Measurements from ENCODE around the gene IQSEC3. TPM values are rescaled to one million over a fixed set of nuclear protein-coding genes. Genes with fewer than 3 reads are reported as not detected.

The IQSEC3 gene
- total and polyA plus RNA-seq, 10 of the 15 experiments (the other 5 are each of a cell fraction or from before 2014, with no cell fraction given): not detected

GRCh38 chr12:157644-158043 lies 91.1 kb downstream of the IQSEC3 start:
- ChIA-PET SMC1A (ENCODE audit: uncharacterized antibody, unreplicated experiment) (no interaction called here), CTCF (no interaction called here), RAD21 (ENCODE audit: unreplicated experiment) (no interaction called here), POLR2A (no interaction called here)
- TF ChIP-seq, protein P1, sequence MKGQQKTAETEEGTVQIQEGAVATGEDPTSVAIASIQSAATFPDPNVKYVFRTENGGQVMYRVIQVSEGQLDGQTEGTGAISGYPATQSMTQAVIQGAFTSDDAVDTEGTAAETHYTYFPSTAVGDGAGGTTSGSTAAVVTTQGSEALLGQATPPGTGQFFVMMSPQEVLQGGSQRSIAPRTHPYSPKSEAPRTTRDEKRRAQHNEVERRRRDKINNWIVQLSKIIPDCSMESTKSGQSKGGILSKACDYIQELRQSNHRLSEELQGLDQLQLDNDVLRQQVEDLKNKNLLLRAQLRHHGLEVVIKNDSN (IDR thresholded peaks at IDR 0.05; ENCODE audit: borderline replicate concordance, extremely low read length, insufficient read depth, low read depth, low read length): no peak
- TF ChIP-seq ZBTB33 (IDR thresholded peaks at IDR 0.05) (no peak), HDGF (IDR thresholded peaks at IDR 0.05) (no peak), TCF3 (IDR thresholded peaks at IDR 0.05; ENCODE audit: borderline replicate concordance, insufficient read depth, low read depth, low read length) (no peak), EZH2 (IDR thresholded peaks at IDR 0.05; ENCODE audit: borderline replicate concordance, control insufficient read depth, low read depth, low read length) (no peak), CEBPB (IDR thresholded peaks at IDR 0.05; ENCODE audit: borderline replicate concordance in 1 of 2, low read depth in 2 of 2, low read length in 2 of 2) (no peak), SUZ12 (IDR thresholded peaks at IDR 0.05; ENCODE audit: unreplicated experiment) (no peak), RAD51 (IDR thresholded peaks at IDR 0.05) (no peak), ATF7 (IDR thresholded peaks at IDR 0.05; ENCODE audit: low read depth) (no peak), RCOR1 (conservative IDR thresholded peaks at IDR 0.05; ENCODE audit: low read depth, low read length) (no peak)
- TF ChIP-seq, protein P2, sequence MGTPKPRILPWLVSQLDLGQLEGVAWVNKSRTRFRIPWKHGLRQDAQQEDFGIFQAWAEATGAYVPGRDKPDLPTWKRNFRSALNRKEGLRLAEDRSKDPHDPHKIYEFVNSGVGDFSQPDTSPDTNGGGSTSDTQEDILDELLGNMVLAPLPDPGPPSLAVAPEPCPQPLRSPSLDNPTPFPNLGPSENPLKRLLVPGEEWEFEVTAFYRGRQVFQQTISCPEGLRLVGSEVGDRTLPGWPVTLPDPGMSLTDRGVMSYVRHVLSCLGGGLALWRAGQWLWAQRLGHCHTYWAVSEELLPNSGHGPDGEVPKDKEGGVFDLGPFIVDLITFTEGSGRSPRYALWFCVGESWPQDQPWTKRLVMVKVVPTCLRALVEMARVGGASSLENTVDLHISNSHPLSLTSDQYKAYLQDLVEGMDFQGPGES (IDR thresholded peaks at IDR 0.05): no peak
- no peak overlapping the region for H3K4me3 ChIP-seq
- no peak overlapping the region for H3K4me2 ChIP-seq (ENCODE audit: control insufficient read depth, insufficient read depth)
- BruUV-seq (replicated peaks): no TSS peak
- DNase-seq (ENCODE audit: low read depth, low spot score): no peak
- no peaks in the 10 kb centered on the region for H3K4me1 ChIP-seq (ENCODE audit: control insufficient read depth, insufficient read depth, low read length)
- in situ Hi-C loops (cut with MboI) (no loop called here), intact Hi-C loops (cut with micrococcal nuclease; ENCODE audit: unreplicated experiment) (no loop called here)
- no peaks in the 10 kb centered on the region for H3K79me2 ChIP-seq (ENCODE audit: control insufficient read depth, insufficient read depth, low read length)
- H3K27ac ChIP-seq (ENCODE audit: control insufficient read depth, insufficient read depth): no peak overlapping the region
- 61% methylated on average over 12 of the region's 12 CpGs for WGBS (ENCODE audit: insufficient coverage, insufficient replicate concordance, low lambda C conversion rate, missing lambda C conversion rate)
- no peaks in the 10 kb centered on the region for H3K27me3 ChIP-seq (replicated peaks in 1 of 2; ENCODE audit: control insufficient read depth in 2 of 2, insufficient read depth in 2 of 2, low read length in 1 of 2)
- no peaks in the 10 kb centered on the region for H4K20me1 ChIP-seq (ENCODE audit: control insufficient read depth, insufficient read depth)
- no peak overlapping the region for H3K9ac ChIP-seq (ENCODE audit: control insufficient read depth, insufficient read depth, low read length)
- no peak overlapping the region for H2AFZ ChIP-seq (ENCODE audit: control insufficient read depth, low read depth, low read length)
- FAIRE-seq: no peak
- H3K9me3 ChIP-seq (replicated peaks; ENCODE audit: control insufficient read depth, insufficient read depth, low read length): no peaks in the 10 kb centered on the region
- H3K36me3 ChIP-seq (ENCODE audit: control insufficient read depth in 2 of 2, insufficient read depth in 2 of 2, low read length in 1 of 2): no peaks in the 10 kb centered on the region
- ATAC-seq: no peak
